ENCODE data around the gene ZNF324B.

DNA sequence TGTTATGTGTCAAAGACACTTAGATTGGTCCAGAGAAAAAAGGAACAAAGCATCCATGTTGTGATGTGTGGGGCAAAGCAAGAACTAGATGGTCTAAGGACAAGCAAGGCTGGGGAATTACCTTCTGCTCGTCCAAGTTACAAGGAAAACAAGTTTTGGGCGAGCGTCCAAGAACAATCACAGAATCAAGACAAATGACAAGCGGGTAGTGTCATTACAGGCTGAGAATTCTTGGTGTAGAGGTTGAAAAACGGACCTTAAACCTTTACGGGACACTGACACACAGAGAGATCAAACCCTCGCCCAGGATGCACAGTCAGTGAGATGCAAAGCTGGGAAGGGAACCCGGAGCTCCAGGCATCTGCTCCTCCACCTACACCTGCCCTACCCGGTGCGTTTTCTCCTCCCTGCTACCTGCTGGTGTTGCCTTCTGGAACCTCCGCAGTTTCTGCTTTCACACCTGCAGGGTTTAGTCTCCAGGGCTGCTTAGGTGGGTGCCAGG, 515 bp upstream of the ZNF324B start:
- TF ChIP-seq, protein P1, sequence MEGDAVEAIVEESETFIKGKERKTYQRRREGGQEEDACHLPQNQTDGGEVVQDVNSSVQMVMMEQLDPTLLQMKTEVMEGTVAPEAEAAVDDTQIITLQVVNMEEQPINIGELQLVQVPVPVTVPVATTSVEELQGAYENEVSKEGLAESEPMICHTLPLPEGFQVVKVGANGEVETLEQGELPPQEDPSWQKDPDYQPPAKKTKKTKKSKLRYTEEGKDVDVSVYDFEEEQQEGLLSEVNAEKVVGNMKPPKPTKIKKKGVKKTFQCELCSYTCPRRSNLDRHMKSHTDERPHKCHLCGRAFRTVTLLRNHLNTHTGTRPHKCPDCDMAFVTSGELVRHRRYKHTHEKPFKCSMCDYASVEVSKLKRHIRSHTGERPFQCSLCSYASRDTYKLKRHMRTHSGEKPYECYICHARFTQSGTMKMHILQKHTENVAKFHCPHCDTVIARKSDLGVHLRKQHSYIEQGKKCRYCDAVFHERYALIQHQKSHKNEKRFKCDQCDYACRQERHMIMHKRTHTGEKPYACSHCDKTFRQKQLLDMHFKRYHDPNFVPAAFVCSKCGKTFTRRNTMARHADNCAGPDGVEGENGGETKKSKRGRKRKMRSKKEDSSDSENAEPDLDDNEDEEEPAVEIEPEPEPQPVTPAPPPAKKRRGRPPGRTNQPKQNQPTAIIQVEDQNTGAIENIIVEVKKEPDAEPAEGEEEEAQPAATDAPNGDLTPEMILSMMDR (IDR thresholded peaks at IDR 0.05) = no peak
- TF ChIP-seq POLR2A (IDR thresholded peaks at IDR 0.05) = no peak
